ENCODE measurements around the gene ZNF189.

Gene ZNF189

GRCh38 chr9:101429736-101430135, 31.1 kb downstream of the ZNF189 start:
- no peak overlapping the region for H3K27ac ChIP-seq
- DNase-seq (ENCODE audit: low spot score) = no peak
- H3K4me3 ChIP-seq = no peak overlapping the region
- no peak for TF ChIP-seq CTCF (IDR thresholded peaks at IDR 0.05)

- Histone ChIP-seq H3K27ac (no peak overlapping the region), H3K4me3 (no peak overlapping the region)
Measured at GRCh38 chr9:101432171-101432570, 33.5 kb downstream of the ZNF189 start.

GRCh38 chr9:101432740-101433139, 34.1 kb downstream of the ZNF189 start:
- Histone ChIP-seq H3K27ac (no peak overlapping the region), H3K4me3 (no peak overlapping the region)
- no peak for TF ChIP-seq CTCF (IDR thresholded peaks at IDR 0.05)
- no peak for DNase-seq (ENCODE audit: low spot score)

More at GRCh38 chr9:101432171-101432570, 33.5 kb downstream of the ZNF189 start:
- TF ChIP-seq CTCF (IDR thresholded peaks at IDR 0.05) = no peak
- DNase-seq (ENCODE audit: low spot score) = no peak

- Histone ChIP-seq H3K27ac (no peak overlapping the region), H3K4me3 (no peak overlapping the region)
- no peak for DNase-seq (ENCODE audit: low spot score)
- TF ChIP-seq CTCF (IDR thresholded peaks at IDR 0.05) = no peak
Measured at GRCh38 chr9:101433229-101433628, 34.6 kb downstream of the ZNF189 start.

- no peak for TF ChIP-seq CTCF (IDR thresholded peaks at IDR 0.05)
- no peak overlapping the region for H3K4me3 ChIP-seq
- DNase-seq (ENCODE audit: low spot score) = no peak
- H3K27ac ChIP-seq = no peak overlapping the region
Measured at GRCh38 chr9:101434998-101435397, 36.3 kb downstream of the ZNF189 start.

GRCh38 chr9:101435601-101436079, 37.0 kb downstream of the ZNF189 start, which contains the start of gene ALDOB:
Gene ALDOB, minus strand, starts transcription at chr9:101435774. Its CDS starts 4,887 bp downstream, at chr9:101430887.
- H3K27ac ChIP-seq = no peak within 1 kb of the TSS
- H3K4me3 ChIP-seq = no peak within 1 kb of the TSS
- no peak for TF ChIP-seq CTCF (IDR thresholded peaks at IDR 0.05)
- no peak for DNase-seq (ENCODE audit: low spot score)

- no peak overlapping the region for H3K4me3 ChIP-seq
- no peak for TF ChIP-seq CTCF (IDR thresholded peaks at IDR 0.05)
- no peak for DNase-seq (ENCODE audit: low spot score)
- H3K27ac ChIP-seq = no peak overlapping the region
Measured at GRCh38 chr9:101437806-101438232, 39.2 kb downstream of the ZNF189 start.

Data from coronary artery (tissue), 2 donors.